H9 (cell line): ENCODE data around the gene FAM237A. TPM values are rescaled to one million over a fixed set of nuclear protein-coding genes. Genes with fewer than 3 reads are reported as not detected.

Source experiments
- DNase-seq: peaks from one replicate; pipeline ENCODE4 v3.0.0-alpha.2; 2017
- H2AFZ ChIP-seq: one replicate; pipeline ENCODE4 v1.6.1; 2013; ENCODE audit warnings: mild to moderate bottlenecking, low read length, control low read depth, moderate library complexity
- H2AK5ac ChIP-seq: 2 replicates; pipeline ENCODE4 v1.6.1; 2013; ENCODE audit warnings: low read length, control low read depth, mixed read lengths; ENCODE audit not compliant: insufficient read length
- H2BK120ac ChIP-seq: one replicate; pipeline ENCODE4 v1.6.1; 2013; ENCODE audit warnings: low read depth, mild to moderate bottlenecking, low read length, control low read depth, inconsistent platforms; ENCODE audit not compliant: poor library complexity, severe bottlenecking
- H2BK12ac ChIP-seq: 2 replicates; pipeline ENCODE4 v1.6.1; 2013; ENCODE audit warnings: low read length, control low read depth, mixed read lengths, low read depth; ENCODE audit not compliant: insufficient read length
- H2BK15ac ChIP-seq: 2 replicates; pipeline ENCODE4 v1.6.1; 2013; ENCODE audit warnings: low read depth, low read length, control low read depth
- H2BK20ac ChIP-seq: one replicate; pipeline ENCODE4 v1.6.1; 2013; ENCODE audit warnings: low read depth, mild to moderate bottlenecking, low read length, control low read depth, inconsistent platforms; ENCODE audit not compliant: poor library complexity, severe bottlenecking
- H2BK5ac ChIP-seq: 2 replicates; pipeline ENCODE4 v1.6.1; 2013; ENCODE audit warnings: low read length, control low read depth, mixed read lengths; ENCODE audit not compliant: insufficient read length
- H3K14ac ChIP-seq: 2 replicates; pipeline ENCODE4 v1.6.1; 2013; ENCODE audit warnings: low read length, control low read depth; ENCODE audit not compliant: insufficient read depth
- H3K18ac ChIP-seq: 2 replicates; pipeline ENCODE4 v1.6.1; 2013; ENCODE audit warnings: low read depth, mild to moderate bottlenecking, mixed read lengths, low read length, control low read depth; ENCODE audit not compliant: insufficient read length
- H3K23ac ChIP-seq: 2 replicates; pipeline ENCODE4 v1.6.1; 2013; ENCODE audit warnings: low read length, control low read depth, mixed read lengths, low read depth; ENCODE audit not compliant: insufficient read length
- H3K23me2 ChIP-seq: 2 replicates; pipeline ENCODE4 v1.6.1; 2013; ENCODE audit warnings: low read depth, mild to moderate bottlenecking, mixed read lengths, low read length, control low read depth; ENCODE audit not compliant: insufficient read length, poor library complexity, severe bottlenecking
- H3K27ac ChIP-seq: 2 replicates; pipeline ENCODE4 v1.5.1; 2013; ENCODE audit warnings: low read length, control low read depth, mixed read lengths, low read depth; ENCODE audit not compliant: insufficient read length
- H3K27me3 ChIP-seq: 2 replicates; pipeline ENCODE4 v1.6.1; 2013; ENCODE audit warnings: low read length, control low read depth, inconsistent platforms; ENCODE audit not compliant: insufficient read depth
- H3K4ac ChIP-seq: 2 replicates; pipeline ENCODE4 v1.6.1; 2013; ENCODE audit warnings: low read depth, mild to moderate bottlenecking, control low read depth, inconsistent platforms, low read length, moderate library complexity
- H3K4me1 ChIP-seq: 2 replicates; pipeline ENCODE4 v1.6.1; 2013; ENCODE audit warnings: low read length, control low read depth, inconsistent platforms; ENCODE audit not compliant: insufficient read depth
- H3K4me2 ChIP-seq: 2 replicates; pipeline ENCODE4 v1.6.1; 2013; ENCODE audit warnings: low read length, control low read depth, mixed read lengths; ENCODE audit not compliant: insufficient read length, insufficient read depth
- H3K56ac ChIP-seq: 2 replicates; pipeline ENCODE4 v1.6.1; 2013; ENCODE audit warnings: low read depth, mild to moderate bottlenecking, mixed read lengths, low read length, control low read depth; ENCODE audit not compliant: insufficient read length
- H3K79me1 ChIP-seq: 2 replicates; pipeline ENCODE4 v1.6.1; 2013; ENCODE audit warnings: low read depth, mild to moderate bottlenecking, moderate library complexity, low read length, control low read depth, inconsistent platforms; ENCODE audit not compliant: insufficient read depth, poor library complexity, severe bottlenecking
- H3K79me2 ChIP-seq: 2 replicates; pipeline ENCODE4 v1.6.1; 2013; ENCODE audit warnings: low read length, control low read depth, inconsistent platforms; ENCODE audit not compliant: insufficient read depth
- H3K9ac ChIP-seq: 2 replicates; pipeline ENCODE4 v1.6.1; 2013; ENCODE audit warnings: low read length, control low read depth, mixed read lengths; ENCODE audit not compliant: insufficient read length; ENCODE audit errors: extremely low read depth
- H3K9me3 ChIP-seq: one replicate; pipeline ENCODE4 v1.6.1; 2013; ENCODE audit warnings: low read depth, low read length, inconsistent platforms; ENCODE audit not compliant: control insufficient read depth
- H3T11ph ChIP-seq: one replicate; pipeline ENCODE4 v1.6.1; 2013; ENCODE audit warnings: mild to moderate bottlenecking, low read length, control low read depth, inconsistent platforms
- H4K20me1 ChIP-seq: one replicate; pipeline ENCODE4 v1.6.1; 2013; ENCODE audit not compliant: control insufficient read depth, insufficient read length, insufficient read depth
- H4K5ac ChIP-seq: 2 replicates; pipeline ENCODE4 v1.6.1; 2013; ENCODE audit warnings: low read depth, mild to moderate bottlenecking, mixed read lengths, low read length, control low read depth; ENCODE audit not compliant: insufficient read length
- H4K8ac ChIP-seq: replicated peaks from 2 replicates; pipeline ENCODE4 v1.6.1; 2013; ENCODE audit warnings: low read length, control low read depth, mixed read lengths, low read depth; ENCODE audit not compliant: insufficient read length
- H4K91ac ChIP-seq: 2 replicates; pipeline ENCODE4 v1.6.1; 2013; ENCODE audit warnings: low read depth, mild to moderate bottlenecking, moderate library complexity, mixed read lengths, low read length, control low read depth; ENCODE audit not compliant: insufficient read length
- H3K27ac Mint-ChIP-seq, 3 experiments: 2 replicates in 2 of 3; 3 replicates in 1 of 3; pipeline ENCODE4 v1.8.0; 2020 to 2021; ENCODE audit warnings: mixed read lengths in 3 of 3, mild to moderate bottlenecking in 1 of 3, moderate library complexity in 1 of 3
- H3K27me3 Mint-ChIP-seq: 2 replicates; pipeline ENCODE4 v1.8.0; 2021; ENCODE audit warnings: low read depth, mild to moderate bottlenecking, moderate library complexity, mixed read lengths
- H3K36me3 Mint-ChIP-seq, 3 experiments: 2 replicates in 2 of 3; 3 replicates in 1 of 3; pipeline ENCODE4 v1.8.0; 2020 to 2021; ENCODE audit warnings: low read depth in 3 of 3, mixed read lengths in 3 of 3; ENCODE audit not compliant: insufficient read depth in 1 of 3
- H3K4me1 Mint-ChIP-seq, 2 experiments: 2 replicates each; pipeline ENCODE4 v1.8.0; 2020; ENCODE audit warnings: mixed read lengths in 2 of 2
- H3K4me3 Mint-ChIP-seq, 2 experiments: 2 replicates in 1 of 2; 3 replicates in 1 of 2; pipeline ENCODE4 v1.8.0; 2020 to 2021; ENCODE audit warnings: mild to moderate bottlenecking in 2 of 2, mixed read lengths in 2 of 2, moderate library complexity in 1 of 2
- H3K9me3 Mint-ChIP-seq, 2 experiments: 2 replicates in 1 of 2; 3 replicates in 1 of 2; pipeline ENCODE4 v1.8.0; 2020; ENCODE audit warnings: mild to moderate bottlenecking in 2 of 2, mixed read lengths in 2 of 2, moderate library complexity in 1 of 2
- WGBS: extraction: QIAGEN DNeasy Blood & Tissue Kit; methylation state at CpG from one replicate; pipeline ENCODE4 v1.1.7; 2013; ENCODE audit warnings: missing lambda C conversion rate, low lambda C conversion rate, mixed read lengths; ENCODE audit not compliant: insufficient read length; ENCODE audit errors: extremely low coverage; 5-methylcytosine and 5-hydroxymethylcytosine counted together
- total RNA-seq: library from RNA; stranded (reverse); gene quantifications from 2 replicates; pipeline ENCODE4 v1.2.1, GENCODE V29; 2021
- TF ChIP-seq, protein P1 (sequence below): fragments of 200-600 bp; sonication (generic); conservative IDR thresholded peaks from 3 replicates; pipeline ENCODE4 v1.8.0; 2021; ENCODE audit warnings: antibody characterized with exemption, mild to moderate bottlenecking

FAM237A gene
- total RNA-seq, 1 experiment from 2014 or later = not detected

- Histone ChIP-seq H3K79me1 (no peaks in the 10 kb centered on the region), H2BK120ac (no peak overlapping the region), H3K4me2 (no peak overlapping the region), H4K91ac (no peak overlapping the region), H3K79me2 (no peaks in the 10 kb centered on the region), H4K20me1 (peaks cover 2% of the 10 kb centered on the region), H3K27ac (no peak overlapping the region), H2AFZ (no peak overlapping the region), H2AK5ac (no peak overlapping the region), H3K23ac (no peak overlapping the region), H3T11ph (no peak overlapping the region), H3K18ac (no peak overlapping the region), H3K27me3 (no peaks in the 10 kb centered on the region), H2BK5ac (no peak overlapping the region), H2BK15ac (no peak overlapping the region), H3K4ac (no peak overlapping the region), H4K8ac (no peak overlapping the region), H2BK20ac (no peak overlapping the region), H4K5ac (no peak overlapping the region), H3K56ac (no peak overlapping the region), H3K4me1 (no peaks in the 10 kb centered on the region), H3K9me3 (no peaks in the 10 kb centered on the region), H3K9ac (no peak overlapping the region), H3K14ac (no peak overlapping the region), H2BK12ac (no peak overlapping the region), H3K23me2 (no peaks in the 10 kb centered on the region)
- no peaks in the 10 kb centered on the region for H3K36me3 Mint-ChIP-seq
- H3K4me1 Mint-ChIP-seq = peaks cover 9 to 10% of the 10 kb centered on the region in 2 experiments
- WGBS = no CpG with 5 or more reads among the region's 2 CpGs
- no peak overlapping the region for H3K4me3 Mint-ChIP-seq
- TF ChIP-seq, protein P1, sequence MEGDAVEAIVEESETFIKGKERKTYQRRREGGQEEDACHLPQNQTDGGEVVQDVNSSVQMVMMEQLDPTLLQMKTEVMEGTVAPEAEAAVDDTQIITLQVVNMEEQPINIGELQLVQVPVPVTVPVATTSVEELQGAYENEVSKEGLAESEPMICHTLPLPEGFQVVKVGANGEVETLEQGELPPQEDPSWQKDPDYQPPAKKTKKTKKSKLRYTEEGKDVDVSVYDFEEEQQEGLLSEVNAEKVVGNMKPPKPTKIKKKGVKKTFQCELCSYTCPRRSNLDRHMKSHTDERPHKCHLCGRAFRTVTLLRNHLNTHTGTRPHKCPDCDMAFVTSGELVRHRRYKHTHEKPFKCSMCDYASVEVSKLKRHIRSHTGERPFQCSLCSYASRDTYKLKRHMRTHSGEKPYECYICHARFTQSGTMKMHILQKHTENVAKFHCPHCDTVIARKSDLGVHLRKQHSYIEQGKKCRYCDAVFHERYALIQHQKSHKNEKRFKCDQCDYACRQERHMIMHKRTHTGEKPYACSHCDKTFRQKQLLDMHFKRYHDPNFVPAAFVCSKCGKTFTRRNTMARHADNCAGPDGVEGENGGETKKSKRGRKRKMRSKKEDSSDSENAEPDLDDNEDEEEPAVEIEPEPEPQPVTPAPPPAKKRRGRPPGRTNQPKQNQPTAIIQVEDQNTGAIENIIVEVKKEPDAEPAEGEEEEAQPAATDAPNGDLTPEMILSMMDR = no peak
- peaks cover 6% of the 10 kb centered on the region for H3K27me3 Mint-ChIP-seq
- H3K9me3 Mint-ChIP-seq = no peaks in the 10 kb centered on the region
- no peak for DNase-seq
- no peak overlapping the region for H3K27ac Mint-ChIP-seq
These were observed 16.2 kb upstream of the FAM237A start for GRCh38 chr2:206626108-206626507.
